HEK293 (cell line): ENCODE results near the gene MALAT1.
A peak's percentile ranks its signal among the peaks of the same experiment; 100 is the strongest.

Experiments
- EGR2 ChIP-seq: fragments of 450-650 bp; formaldehyde crosslinking; IDR thresholded peaks from 2 replicates; pipeline ENCODE4 v1.5.1; 2016; ENCODE audit warnings: low read depth, missing biosample characterization, missing genetic modification characterization
- HOXA7 ChIP-seq: sonication (generic); formaldehyde crosslinking; IDR thresholded peaks from 2 replicates; pipeline ENCODE4 v1.8.1; 2022; ENCODE audit warnings: missing genetic modification reagents, borderline replicate concordance
- KLF10 ChIP-seq: fragments of 450-650 bp; IDR thresholded peaks from 2 replicates; pipeline ENCODE4 v1.5.1; 2018; ENCODE audit warnings: missing biosample characterization, mild to moderate bottlenecking, missing genetic modification characterization
- KLF16 ChIP-seq: fragments of 450-650 bp; formaldehyde crosslinking; IDR thresholded peaks from 2 replicates; pipeline ENCODE4 v1.5.1; 2017; ENCODE audit warnings: missing biosample characterization, missing genetic modification characterization
- PRDM1 ChIP-seq: fragments of 450-650 bp; formaldehyde crosslinking; IDR thresholded peaks from 2 replicates; pipeline ENCODE4; 2016; ENCODE audit warnings: missing biosample characterization, missing genetic modification characterization
- REPIN1 ChIP-seq: fragments of 450-650 bp; formaldehyde crosslinking; IDR thresholded peaks from 2 replicates; pipeline ENCODE4 v1.5.1; 2017; ENCODE audit warnings: missing biosample characterization, missing genetic modification characterization, low read depth
- SETDB1 ChIP-seq: IDR thresholded peaks from one replicate; pipeline ENCODE4 v1.6.1; 2017; ENCODE audit warnings: mild to moderate bottlenecking, low read length, moderate library complexity, mixed read lengths; ENCODE audit not compliant: insufficient read length
- SP7 ChIP-seq: fragments of 450-650 bp; formaldehyde crosslinking; IDR thresholded peaks from 2 replicates; pipeline ENCODE4 v1.5.1; 2016; ENCODE audit warnings: missing biosample characterization, missing genetic modification characterization
- ZBTB48 ChIP-seq: fragments of 450-650 bp; formaldehyde crosslinking; IDR thresholded peaks from 2 replicates; pipeline ENCODE4 v1.5.1; 2016; ENCODE audit warnings: missing biosample characterization, missing genetic modification characterization
- ZFHX2 ChIP-seq: fragments of 450-650 bp; formaldehyde crosslinking; conservative IDR thresholded peaks from 2 replicates; pipeline ENCODE4 v1.5.1; 2016; ENCODE audit warnings: missing biosample characterization, missing genetic modification characterization
- ZNF121 ChIP-seq: fragments of 450-650 bp; formaldehyde crosslinking; IDR thresholded peaks from 2 replicates; pipeline ENCODE4 v1.5.1; 2016; ENCODE audit warnings: missing biosample characterization, missing genetic modification characterization
- ZNF223 ChIP-seq: fragments of 450-650 bp; formaldehyde crosslinking; IDR thresholded peaks from 2 replicates; pipeline ENCODE4 v1.5.1; 2016; ENCODE audit warnings: missing biosample characterization, missing genetic modification characterization
- ZNF274 ChIP-seq, 2 experiments: fragments of 200-500 bp in 1 of 2; fragments of 450-650 bp in 1 of 2; sonication (Bioruptor generic) in 1 of 2; formaldehyde crosslinking in 1 of 2; IDR thresholded peaks; 2 replicates each; pipeline versions ENCODE4 v1.5.1 to v1.6.1; 2014 to 2016; ENCODE audit warnings: borderline replicate concordance in 1 of 2, inconsistent platforms in 1 of 2, low read length in 1 of 2, missing biosample characterization in 1 of 2, missing genetic modification characterization in 1 of 2
- ZNF37A ChIP-seq: fragments of 450-650 bp; IDR thresholded peaks from 2 replicates; pipeline ENCODE4 v1.5.1; 2018; ENCODE audit warnings: missing biosample characterization, missing genetic modification characterization
- ZNF549 ChIP-seq: fragments of 450-650 bp; IDR thresholded peaks from 2 replicates; pipeline ENCODE4 v1.5.1; 2018; ENCODE audit warnings: missing biosample characterization, missing genetic modification characterization, mild to moderate bottlenecking, inconsistent platforms, moderate library complexity
- ZNF571 ChIP-seq: fragments of 450-650 bp; formaldehyde crosslinking; IDR thresholded peaks from 2 replicates; pipeline ENCODE4 v1.5.0; 2017; ENCODE audit warnings: missing biosample characterization, missing genetic modification characterization
- ZNF624 ChIP-seq: fragments of 450-650 bp; formaldehyde crosslinking; IDR thresholded peaks from 2 replicates; pipeline ENCODE4 v1.5.1; 2017; ENCODE audit warnings: missing biosample characterization, missing genetic modification characterization
- ZNF626 ChIP-seq: fragments of 450-650 bp; sonication (Bioruptor Pico); formaldehyde crosslinking; IDR thresholded peaks from 2 replicates; pipeline ENCODE4 v1.5.1; 2018; ENCODE audit warnings: missing biosample characterization, missing genetic modification characterization, inconsistent platforms
- ZNF76 ChIP-seq: fragments of 450-650 bp; formaldehyde crosslinking; IDR thresholded peaks from 2 replicates; pipeline ENCODE4; 2016; ENCODE audit warnings: low read depth, missing biosample characterization, missing genetic modification characterization, borderline replicate concordance
- ZNF843 ChIP-seq: fragments of 450-650 bp; formaldehyde crosslinking; IDR thresholded peaks from 2 replicates; pipeline ENCODE4 v1.5.1; 2016; ENCODE audit warnings: missing biosample characterization, missing genetic modification characterization
- TF ChIP-seq, protein P1 (sequence below): fragments of 450-650 bp; formaldehyde crosslinking; IDR thresholded peaks from 2 replicates; pipeline ENCODE4 v1.5.1; 2016; ENCODE audit warnings: missing biosample characterization, missing genetic modification characterization
- TF ChIP-seq, protein P2 (sequence below): fragments of 450-650 bp; formaldehyde crosslinking; IDR thresholded peaks from 2 replicates; pipeline ENCODE4 v1.5.1; 2016; ENCODE audit warnings: missing biosample characterization, missing genetic modification characterization
- TF ChIP-seq, protein P3 (sequence below): fragments of 450-650 bp; IDR thresholded peaks from 2 replicates; pipeline ENCODE4 v1.5.1; 2018; ENCODE audit warnings: missing biosample characterization, mild to moderate bottlenecking, missing genetic modification characterization
- TF ChIP-seq, protein P4 (sequence below): fragments of 450-650 bp; formaldehyde crosslinking; IDR thresholded peaks from 2 replicates; pipeline ENCODE4 v1.5.1; 2017; ENCODE audit warnings: missing biosample characterization, mild to moderate bottlenecking, missing genetic modification characterization, moderate library complexity
- TF ChIP-seq, protein P5 (sequence below): fragments of 450-650 bp; formaldehyde crosslinking; IDR thresholded peaks from 2 replicates; pipeline ENCODE4 v1.5.1; 2016; ENCODE audit warnings: missing biosample characterization, missing genetic modification characterization
- TF ChIP-seq, protein P6 (sequence below): fragments of 450-650 bp; formaldehyde crosslinking; IDR thresholded peaks from 2 replicates; pipeline ENCODE4 v1.5.1; 2016; ENCODE audit warnings: missing biosample characterization, missing genetic modification characterization

MALAT1 gene

DNA sequence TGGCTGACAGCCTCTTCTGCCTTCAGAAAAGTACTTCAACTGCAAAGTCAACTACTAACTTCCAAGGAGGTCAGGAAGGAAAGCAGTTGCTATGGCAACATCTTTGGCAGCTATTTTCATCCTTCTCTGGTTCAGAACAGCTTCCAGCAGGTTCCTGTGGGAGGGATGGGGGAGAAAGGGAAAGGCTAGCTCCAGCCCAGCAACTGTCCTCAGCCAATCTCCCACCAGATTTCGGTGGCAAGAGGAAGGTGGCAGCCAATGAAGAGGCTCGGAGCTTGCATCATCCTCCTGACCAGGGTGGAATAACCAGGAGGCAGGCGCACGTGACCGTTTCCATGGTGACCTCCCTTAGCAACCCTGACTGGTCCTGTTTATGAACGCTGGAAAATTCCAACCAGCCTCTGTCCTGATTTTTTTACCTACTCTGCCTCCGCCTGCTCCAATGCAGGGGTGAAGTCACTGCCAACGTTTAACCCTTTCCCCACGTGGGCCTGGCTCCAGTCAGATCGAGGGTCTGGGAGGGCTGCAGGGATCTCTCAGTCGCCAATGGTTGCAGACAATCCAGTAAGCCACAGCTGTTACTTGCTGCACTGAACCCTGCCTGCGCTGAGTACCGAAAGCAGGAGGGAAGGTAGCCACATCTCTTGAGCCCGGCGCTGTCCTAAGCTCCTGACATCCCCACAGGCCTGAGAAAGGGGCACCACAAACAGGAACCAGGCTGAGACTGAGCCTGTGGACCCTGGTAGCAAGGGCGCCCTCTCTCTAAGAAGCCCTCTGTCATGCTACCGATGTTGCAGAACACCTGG lies 11.2 kb upstream of the MALAT1 start (continued):
- 0 out of 2 replicates have a peak, but pooled peaks have one; percentile 44 for TF ChIP-seq EGR2
- no peak for TF ChIP-seq ZNF76 (tag by site-specific recombination)
- TF ChIP-seq ZNF843: no peak
- TF ChIP-seq, protein P1, sequence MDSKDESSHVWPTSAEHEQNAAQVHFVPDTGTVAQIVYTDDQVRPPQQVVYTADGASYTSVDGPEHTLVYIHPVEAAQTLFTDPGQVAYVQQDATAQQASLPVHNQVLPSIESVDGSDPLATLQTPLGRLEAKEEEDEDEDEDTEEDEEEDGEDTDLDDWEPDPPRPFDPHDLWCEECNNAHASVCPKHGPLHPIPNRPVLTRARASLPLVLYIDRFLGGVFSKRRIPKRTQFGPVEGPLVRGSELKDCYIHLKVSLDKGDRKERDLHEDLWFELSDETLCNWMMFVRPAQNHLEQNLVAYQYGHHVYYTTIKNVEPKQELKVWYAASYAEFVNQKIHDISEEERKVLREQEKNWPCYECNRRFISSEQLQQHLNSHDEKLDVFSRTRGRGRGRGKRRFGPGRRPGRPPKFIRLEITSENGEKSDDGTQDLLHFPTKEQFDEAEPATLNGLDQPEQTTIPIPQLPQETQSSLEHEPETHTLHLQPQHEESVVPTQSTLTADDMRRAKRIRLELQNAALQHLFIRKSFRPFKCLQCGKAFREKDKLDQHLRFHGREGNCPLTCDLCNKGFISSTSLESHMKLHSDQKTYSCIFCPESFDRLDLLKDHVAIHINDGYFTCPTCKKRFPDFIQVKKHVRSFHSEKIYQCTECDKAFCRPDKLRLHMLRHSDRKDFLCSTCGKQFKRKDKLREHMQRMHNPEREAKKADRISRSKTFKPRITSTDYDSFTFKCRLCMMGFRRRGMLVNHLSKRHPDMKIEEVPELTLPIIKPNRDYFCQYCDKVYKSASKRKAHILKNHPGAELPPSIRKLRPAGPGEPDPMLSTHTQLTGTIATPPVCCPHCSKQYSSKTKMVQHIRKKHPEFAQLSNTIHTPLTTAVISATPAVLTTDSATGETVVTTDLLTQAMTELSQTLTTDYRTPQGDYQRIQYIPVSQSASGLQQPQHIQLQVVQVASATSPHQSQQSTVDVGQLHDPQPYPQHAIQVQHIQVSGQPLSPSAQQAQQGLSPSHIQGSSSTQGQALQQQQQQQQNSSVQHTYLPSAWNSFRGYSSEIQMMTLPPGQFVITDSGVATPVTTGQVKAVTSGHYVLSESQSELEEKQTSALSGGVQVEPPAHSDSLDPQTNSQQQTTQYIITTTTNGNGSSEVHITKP (tag by site-specific recombination): peak; percentile 85
- TF ChIP-seq REPIN1: no peak
- TF ChIP-seq ZNF223 (tag by site-specific recombination): no peak
- TF ChIP-seq ZBTB48: peak; percentile 60
- TF ChIP-seq ZNF624 (tag by site-specific recombination): no peak
- no peak for TF ChIP-seq ZNF121 (tag by site-specific recombination)
- TF ChIP-seq ZNF549 (tag by site-specific recombination): no peak
- TF ChIP-seq ZNF274 (IDR thresholded peaks at IDR 0.05; ENCODE audit: low read length): no peak
- no peak for TF ChIP-seq ZNF274 (tag by site-specific recombination; IDR thresholded peaks at IDR 0.05; ENCODE audit: borderline replicate concordance)
- TF ChIP-seq PRDM1 (tag by site-specific recombination): peak; percentile 74; the same call in 1 of the 2 replicates
- TF ChIP-seq KLF16 (tag by site-specific recombination): no peak
- no peak for TF ChIP-seq HOXA7
- no peak for TF ChIP-seq ZNF571 (tag by site-specific recombination)
- no peak for TF ChIP-seq ZNF626 (tag by site-specific recombination)
- no peak for TF ChIP-seq SETDB1
- TF ChIP-seq, protein P2, sequence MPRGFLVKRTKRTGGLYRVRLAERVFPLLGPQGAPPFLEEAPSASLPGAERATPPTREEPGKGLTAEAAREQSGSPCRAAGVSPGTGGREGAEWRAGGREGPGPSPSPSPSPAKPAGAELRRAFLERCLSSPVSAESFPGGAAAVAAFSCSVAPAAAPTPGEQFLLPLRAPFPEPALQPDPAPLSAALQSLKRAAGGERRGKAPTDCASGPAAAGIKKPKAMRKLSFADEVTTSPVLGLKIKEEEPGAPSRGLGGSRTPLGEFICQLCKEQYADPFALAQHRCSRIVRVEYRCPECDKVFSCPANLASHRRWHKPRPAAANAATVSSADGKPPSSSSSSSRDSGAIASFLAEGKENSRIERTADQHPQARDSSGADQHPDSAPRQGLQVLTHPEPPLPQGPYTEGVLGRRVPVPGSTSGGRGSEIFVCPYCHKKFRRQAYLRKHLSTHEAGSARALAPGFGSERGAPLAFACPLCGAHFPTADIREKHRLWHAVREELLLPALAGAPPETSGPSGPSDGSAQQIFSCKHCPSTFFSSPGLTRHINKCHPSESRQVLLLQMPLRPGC (tag by site-specific recombination): no peak
- TF ChIP-seq, protein P3, sequence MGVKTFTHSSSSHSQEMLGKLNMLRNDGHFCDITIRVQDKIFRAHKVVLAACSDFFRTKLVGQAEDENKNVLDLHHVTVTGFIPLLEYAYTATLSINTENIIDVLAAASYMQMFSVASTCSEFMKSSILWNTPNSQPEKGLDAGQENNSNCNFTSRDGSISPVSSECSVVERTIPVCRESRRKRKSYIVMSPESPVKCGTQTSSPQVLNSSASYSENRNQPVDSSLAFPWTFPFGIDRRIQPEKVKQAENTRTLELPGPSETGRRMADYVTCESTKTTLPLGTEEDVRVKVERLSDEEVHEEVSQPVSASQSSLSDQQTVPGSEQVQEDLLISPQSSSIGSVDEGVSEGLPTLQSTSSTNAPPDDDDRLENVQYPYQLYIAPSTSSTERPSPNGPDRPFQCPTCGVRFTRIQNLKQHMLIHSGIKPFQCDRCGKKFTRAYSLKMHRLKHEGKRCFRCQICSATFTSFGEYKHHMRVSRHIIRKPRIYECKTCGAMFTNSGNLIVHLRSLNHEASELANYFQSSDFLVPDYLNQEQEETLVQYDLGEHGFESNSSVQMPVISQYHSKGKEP (tag by site-specific recombination): peak; percentile 58; the same call in 1 of the 2 replicates
- TF ChIP-seq, protein P4, sequence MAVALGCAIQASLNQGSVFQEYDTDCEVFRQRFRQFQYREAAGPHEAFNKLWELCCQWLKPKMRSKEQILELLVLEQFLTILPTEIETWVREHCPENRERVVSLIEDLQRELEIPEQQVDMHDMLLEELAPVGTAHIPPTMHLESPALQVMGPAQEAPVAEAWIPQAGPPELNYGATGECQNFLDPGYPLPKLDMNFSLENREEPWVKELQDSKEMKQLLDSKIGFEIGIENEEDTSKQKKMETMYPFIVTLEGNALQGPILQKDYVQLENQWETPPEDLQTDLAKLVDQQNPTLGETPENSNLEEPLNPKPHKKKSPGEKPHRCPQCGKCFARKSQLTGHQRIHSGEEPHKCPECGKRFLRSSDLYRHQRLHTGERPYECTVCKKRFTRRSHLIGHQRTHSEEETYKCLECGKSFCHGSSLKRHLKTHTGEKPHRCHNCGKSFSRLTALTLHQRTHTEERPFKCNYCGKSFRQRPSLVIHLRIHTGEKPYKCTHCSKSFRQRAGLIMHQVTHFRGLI: no peak
- TF ChIP-seq KLF10 (tag by site-specific recombination): peak; percentile 14; the same call in 1 of the 2 replicates
- TF ChIP-seq ZNF37A (tag by site-specific recombination): no peak
- TF ChIP-seq, protein P5, sequence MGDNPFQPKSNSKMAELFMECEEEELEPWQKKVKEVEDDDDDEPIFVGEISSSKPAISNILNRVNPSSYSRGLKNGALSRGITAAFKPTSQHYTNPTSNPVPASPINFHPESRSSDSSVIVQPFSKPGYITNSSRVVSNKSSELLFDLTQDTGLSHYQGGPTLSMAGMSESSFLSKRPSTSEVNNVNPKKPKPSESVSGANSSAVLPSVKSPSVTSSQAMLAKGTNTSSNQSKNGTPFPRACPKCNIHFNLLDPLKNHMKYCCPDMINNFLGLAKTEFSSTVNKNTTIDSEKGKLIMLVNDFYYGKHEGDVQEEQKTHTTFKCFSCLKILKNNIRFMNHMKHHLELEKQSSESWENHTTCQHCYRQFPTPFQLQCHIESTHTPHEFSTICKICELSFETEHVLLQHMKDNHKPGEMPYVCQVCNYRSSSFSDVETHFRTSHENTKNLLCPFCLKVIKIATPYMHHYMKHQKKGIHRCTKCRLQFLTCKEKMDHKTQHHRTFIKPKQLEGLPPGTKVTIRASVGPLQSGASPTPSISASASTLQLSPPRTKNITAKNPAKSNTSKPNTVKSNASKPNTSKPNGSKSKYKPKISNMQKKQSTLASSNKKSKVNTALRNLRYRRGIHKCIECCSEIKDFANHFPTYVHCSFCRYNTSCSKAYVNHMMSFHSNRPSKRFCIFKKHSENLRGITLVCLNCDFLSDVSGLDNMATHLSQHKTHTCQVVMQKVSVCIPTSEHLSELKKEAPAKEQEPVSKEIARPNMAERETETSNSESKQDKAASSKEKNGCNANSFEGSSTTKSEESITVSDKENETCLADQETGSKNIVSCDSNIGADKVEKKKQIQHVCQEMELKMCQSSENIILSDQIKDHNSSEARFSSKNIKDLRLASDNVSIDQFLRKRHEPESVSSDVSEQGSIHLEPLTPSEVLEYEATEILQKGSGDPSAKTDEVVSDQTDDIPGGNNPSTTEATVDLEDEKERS (tag by site-specific recombination): no peak
- no peak for TF ChIP-seq SP7 (tag by site-specific recombination)
- TF ChIP-seq, protein P6, sequence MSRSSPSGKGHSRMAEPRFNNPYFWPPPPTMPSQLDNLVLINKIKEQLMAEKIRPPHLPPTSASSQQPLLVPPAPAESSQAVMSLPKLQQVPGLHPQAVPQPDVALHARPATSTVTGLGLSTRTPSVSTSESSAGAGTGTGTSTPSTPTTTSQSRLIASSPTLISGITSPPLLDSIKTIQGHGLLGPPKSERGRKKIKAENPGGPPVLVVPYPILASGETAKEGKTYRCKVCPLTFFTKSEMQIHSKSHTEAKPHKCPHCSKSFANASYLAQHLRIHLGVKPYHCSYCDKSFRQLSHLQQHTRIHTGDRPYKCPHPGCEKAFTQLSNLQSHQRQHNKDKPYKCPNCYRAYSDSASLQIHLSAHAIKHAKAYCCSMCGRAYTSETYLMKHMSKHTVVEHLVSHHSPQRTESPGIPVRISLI: peak; percentile 50; the same call in 1 of the 2 replicates
- TF ChIP-seq ZFHX2 (tag by site-specific recombination): peak; percentile 40
